HCT116 (cell line): ENCODE data around the gene LDLRAD4. TPM values are rescaled to one million over a fixed set of nuclear protein-coding genes. Genes with fewer than 3 reads are reported as not detected.

Experiments used
- ATAC-seq: fragments of 200-7000 bp; cut with Tn5 transposase; 2 replicates; pipeline ENCODE4 v1.9.1; 2020; ENCODE audit warnings: mild to moderate bottlenecking, moderate library complexity
- BruUV-seq: library from RNA; stranded (reverse); fragments of 400-500 nt; replicated peaks from 2 replicates; lab custom pipeline; 2021; lab: Mats Ljungman, UMichigan
- CTCF ChIA-PET: fragments of 300-600 bp; sonication (Branson Sonifier 250); formaldehyde crosslinking; loops from one replicate; lab custom pipeline; 2021; ENCODE audit warnings: antibody characterized with exemption; lab: Charles Lee
- POLR2A ChIA-PET: fragments of 300-600, 350-600 bp; sonication (Branson Sonifier 250); formaldehyde crosslinking; loops from one replicate; lab custom pipeline; 2021; ENCODE audit warnings: antibody characterized with exemption; lab: Charles Lee
- RAD21 ChIA-PET, 2 experiments: fragments of 300-600 bp; sonication (Branson Sonifier 250); formaldehyde crosslinking; loops; one replicate each; lab custom pipeline; 2023; ENCODE audit warnings: low total read pairs in 2 of 2; ENCODE audit not compliant: uncharacterized antibody in 2 of 2, unreplicated experiment in 2 of 2, low non-redundant PET in 1 of 2; lab: Charles Lee
- DNase-seq: peaks from one replicate; pipeline ENCODE4 v3.0.0-alpha.2; 2010; ENCODE audit warnings: low read depth, low spot score
- H2AFZ ChIP-seq: fragments of 200-600 bp; shearing (Covaris generic), sonication (generic); 2 replicates; pipeline ENCODE4 v1.6.1; 2017; ENCODE audit warnings: low read depth, mixed run types, mixed read lengths, antibody characterized with exemption, low read length; ENCODE audit not compliant: poor library complexity, severe bottlenecking
- H3K27ac ChIP-seq: 2 replicates; pipeline ENCODE4 v1.5.1; 2012; ENCODE audit warnings: low read depth, low read length
- H3K27me3 ChIP-seq: fragments of 200-600 bp; sonication (generic); 2 replicates; pipeline ENCODE4 v1.6.1; 2016; ENCODE audit warnings: mixed run types, low read length, mixed read lengths; ENCODE audit not compliant: insufficient read depth
- H3K36me3 ChIP-seq, 2 experiments: fragments of 200-500 bp in 1 of 2; fragments of 200-600 bp in 1 of 2; sonication (Bioruptor generic) in 1 of 2; sonication (generic) in 1 of 2; 2 replicates each; pipeline versions ENCODE4 v1.5.1 to v1.6.1; 2014 to 2016; ENCODE audit warnings: low read length in 2 of 2, inconsistent platforms in 1 of 2, mixed read lengths in 1 of 2, mixed run types in 1 of 2; ENCODE audit not compliant: insufficient read depth in 2 of 2, control insufficient read depth in 1 of 2
- H3K4me1 ChIP-seq, 2 experiments: fragments of 200-600 bp in 1 of 2; sonication (generic) in 1 of 2; 2 replicates each; pipeline versions ENCODE4 v1.5.1 to v1.6.1; 2012 to 2017; ENCODE audit warnings: low read length in 2 of 2, inconsistent platforms in 1 of 2, mild to moderate bottlenecking in 1 of 2, mixed read lengths in 1 of 2, mixed run types in 1 of 2, moderate library complexity in 1 of 2; ENCODE audit not compliant: insufficient read depth in 2 of 2, control insufficient read depth in 1 of 2
- H3K4me2 ChIP-seq: fragments of 200-600 bp; sonication (generic); 2 replicates; pipeline ENCODE4 v1.6.1; 2017; ENCODE audit warnings: mixed run types, low read length, mixed read lengths
- H3K4me3 ChIP-seq, 2 experiments: fragments of 200-600 bp in 1 of 2; sonication (generic) in 1 of 2; replicated peaks in 1 of 2; 2 replicates each; pipeline ENCODE4 v1.5.1; 2011 to 2016; ENCODE audit warnings: low read length in 2 of 2, control low read depth in 1 of 2, low read depth in 1 of 2, mild to moderate bottlenecking in 1 of 2, mixed read lengths in 1 of 2, mixed run types in 1 of 2
- H3K79me2 ChIP-seq: fragments of 200-600 bp; sonication (generic); 2 replicates; pipeline ENCODE4 v1.6.1; 2017; ENCODE audit warnings: mild to moderate bottlenecking, mixed run types, low read length, moderate library complexity, mixed read lengths; ENCODE audit not compliant: insufficient read depth
- H3K9ac ChIP-seq: fragments of 200-600 bp; sonication (generic); 2 replicates; pipeline ENCODE4 v1.6.1; 2016; ENCODE audit warnings: low read length, mixed read lengths
- H3K9me2 ChIP-seq: fragments of 200-600 bp; sonication (generic), shearing (Covaris generic); 2 replicates; pipeline ENCODE4 v1.6.1; 2017; ENCODE audit warnings: mixed run types, mild to moderate bottlenecking, moderate library complexity; ENCODE audit not compliant: insufficient read depth
- H3K9me3 ChIP-seq, 2 experiments: fragments of 200-500 bp in 1 of 2; fragments of 200-600 bp in 1 of 2; sonication (Bioruptor generic) in 1 of 2; sonication (generic) in 1 of 2; 2 replicates each; pipeline ENCODE4 v1.6.1; 2014 to 2017; ENCODE audit warnings: low read length in 2 of 2, mixed read lengths in 2 of 2, inconsistent platforms in 1 of 2, low read depth in 1 of 2, mild to moderate bottlenecking in 1 of 2, mixed run types in 1 of 2, moderate library complexity in 1 of 2; ENCODE audit not compliant: control insufficient read depth in 1 of 2, insufficient read depth in 1 of 2
- H4K20me1 ChIP-seq: fragments of 200-600 bp; sonication (generic), shearing (Covaris generic); 2 replicates; pipeline ENCODE4 v1.6.1; 2017; ENCODE audit warnings: mixed run types, mild to moderate bottlenecking, moderate library complexity; ENCODE audit not compliant: insufficient read depth
- CBX3 ChIP-seq: IDR thresholded peaks from 2 replicates; pipeline ENCODE4 v1.6.1; 2012; ENCODE audit warnings: low read depth
- ELF1 ChIP-seq: IDR thresholded peaks from 2 replicates; pipeline ENCODE4 v1.6.1; 2012; ENCODE audit warnings: low read depth, borderline replicate concordance
- EZH2 ChIP-seq: fragments of 200-600 bp; sonication (generic); IDR thresholded peaks from 2 replicates; pipeline ENCODE4 v1.6.1; 2017; ENCODE audit warnings: antibody characterized with exemption, mixed run types
- FOSL1 ChIP-seq: IDR thresholded peaks from 2 replicates; pipeline ENCODE4 v1.6.1; 2012; ENCODE audit warnings: low read depth
- JUND ChIP-seq: IDR thresholded peaks from 2 replicates; pipeline ENCODE4 v1.6.1; 2012
- YY1 ChIP-seq: IDR thresholded peaks from 2 replicates; pipeline ENCODE4 v1.6.1; 2011; ENCODE audit warnings: low read length, low read depth, moderate library complexity, mild to moderate bottlenecking; ENCODE audit not compliant: insufficient replicate concordance; ENCODE audit errors: extremely low read depth
- intact Hi-C: fragments of 100-400 bp; cut with micrococcal nuclease; formaldehyde crosslinking; loops from 2 replicates; pipeline ENCODE4 v1.10.0; 2022
- total RNA-seq: library from RNA; stranded (reverse); gene quantifications from one replicate; pipeline ENCODE4 v1.2.1, GENCODE V29; 2021; ENCODE audit not compliant: unreplicated experiment
- TF ChIP-seq, protein P1 (sequence below): IDR thresholded peaks from 2 replicates; pipeline ENCODE4 v1.6.1; 2011; ENCODE audit warnings: mild to moderate bottlenecking, low read length, moderate library complexity; ENCODE audit not compliant: insufficient replicate concordance; ENCODE audit errors: extremely low read depth
- TF ChIP-seq, protein P2 (sequence below): IDR thresholded peaks from 2 replicates; pipeline ENCODE4 v1.6.1; 2012
- TF ChIP-seq, protein P3 (sequence below): IDR thresholded peaks from 2 replicates; pipeline ENCODE4 v1.6.1; 2012; ENCODE audit warnings: low read depth
- TF ChIP-seq, protein P4 (sequence below), 3 experiments: fragments of 200-600 bp in 1 of 3; sonication (generic) in 1 of 3; IDR thresholded peaks in 2 of 3; conservative IDR thresholded peaks in 1 of 3; 2 replicates each; pipeline ENCODE4 v1.5.1; 2012 to 2017; ENCODE audit warnings: low read depth in 2 of 3, low read length in 2 of 3, antibody characterized with exemption in 1 of 3, borderline replicate concordance in 1 of 3, control low read depth in 1 of 3, mild to moderate bottlenecking in 1 of 3, mixed read lengths in 1 of 3, mixed run types in 1 of 3, moderate library complexity in 1 of 3; ENCODE audit not compliant: insufficient read depth in 1 of 3

The LDLRAD4 gene
- total RNA-seq, 1 experiment from 2014 or later: 1.2 TPM

DNA sequence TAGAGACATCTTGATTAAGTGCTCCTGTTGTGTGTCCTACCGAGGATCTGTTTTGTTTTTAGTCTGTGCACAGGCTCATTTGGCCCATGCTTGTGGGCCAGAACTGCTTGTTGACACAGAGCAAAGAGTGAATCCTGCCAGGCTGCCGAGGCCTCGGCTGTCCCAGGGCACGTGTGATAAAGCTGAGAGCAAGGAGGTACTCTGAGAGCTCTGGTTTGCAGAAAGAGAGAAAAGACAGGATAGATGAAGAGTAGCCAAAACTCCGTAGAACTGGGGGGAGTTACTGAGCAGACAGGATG, 332.7 kb downstream of the LDLRAD4 start:
- Histone ChIP-seq H3K27ac (no peak overlapping the region), H3K27me3 (peaks cover 13% of the 10 kb centered on the region), H3K36me3 (no peaks in the 10 kb centered on the region), H2AFZ (no peak overlapping the region), H3K9me3 (no peaks in the 10 kb centered on the region), H3K79me2 (no peaks in the 10 kb centered on the region), H3K9me2 (no peaks in the 10 kb centered on the region), H3K4me1 (no peaks in the 10 kb centered on the region), H3K4me3 (no peak overlapping the region), H3K4me2 (no peak overlapping the region), H4K20me1 (no peaks in the 10 kb centered on the region), H3K9ac (no peak overlapping the region)
- CTCF ChIA-PET: no interaction called here
- ATAC-seq: no peak
- TF ChIP-seq YY1: no peak
- no TSS peak for BruUV-seq
- POLR2A ChIA-PET: no interaction called here
- RAD21 ChIA-PET: no interaction called here
- intact Hi-C loops: no loop called here
- DNase-seq: no peak

DNA sequence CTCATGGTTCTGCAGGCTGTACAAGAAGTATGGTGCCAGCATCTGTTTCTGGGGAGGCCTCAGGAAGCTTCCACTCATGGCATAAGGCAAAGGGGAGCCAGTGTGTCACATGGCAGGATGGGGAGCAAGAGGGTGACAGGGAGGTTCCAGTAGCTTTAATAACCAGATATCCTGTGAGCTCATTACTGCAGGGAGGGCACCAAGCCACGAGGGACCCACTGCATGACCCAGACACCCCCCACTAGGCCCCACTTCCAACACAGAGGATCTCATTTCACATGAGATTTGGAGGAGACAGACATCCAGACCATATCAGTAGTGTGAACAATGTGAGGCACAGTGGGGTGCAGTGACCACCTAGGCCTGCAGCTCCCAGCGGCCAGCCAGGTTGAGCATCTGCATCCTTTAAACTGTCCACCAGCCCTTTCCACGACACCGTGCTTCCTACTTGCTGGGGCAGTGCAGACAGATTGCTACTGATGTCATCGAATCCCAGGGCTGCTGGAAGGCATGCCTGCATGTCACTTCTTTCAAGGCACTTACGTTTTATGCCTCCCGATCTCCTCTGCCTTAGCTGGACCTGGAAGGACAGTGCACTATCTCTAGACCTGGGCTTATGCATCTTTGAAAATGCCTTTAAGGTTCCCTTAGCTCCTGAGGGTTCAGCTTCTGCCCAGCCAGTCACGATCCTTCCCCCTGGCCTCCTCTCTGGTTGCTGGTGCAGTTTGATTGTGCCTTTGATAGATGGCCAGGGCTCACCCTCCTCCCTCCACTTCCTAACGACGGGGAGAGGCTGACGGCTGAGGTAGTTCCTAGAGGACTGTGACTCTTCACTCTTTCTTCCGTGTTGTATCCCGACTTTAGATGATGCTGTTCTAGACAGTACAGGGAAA, 333.5 kb downstream of the LDLRAD4 start:
- Histone ChIP-seq H3K27me3 (peaks cover 15% of the 10 kb centered on the region), H3K36me3 (no peaks in the 10 kb centered on the region), H3K79me2 (no peaks in the 10 kb centered on the region), H3K4me1 (no peaks in the 10 kb centered on the region), H4K20me1 (no peaks in the 10 kb centered on the region), H3K9me2 (no peaks in the 10 kb centered on the region), H3K4me2 (no peak overlapping the region), H3K9ac (no peak overlapping the region), H3K27ac (no peak overlapping the region), H2AFZ (no peak overlapping the region), H3K9me3 (no peaks in the 10 kb centered on the region), H3K4me3 (no peak overlapping the region)
- CTCF ChIA-PET: no interaction called here
- POLR2A ChIA-PET: no interaction called here
- BruUV-seq: no TSS peak
- RAD21 ChIA-PET: no interaction called here
- DNase-seq (no peak), ATAC-seq (no peak)
- intact Hi-C loops: no loop called here
- TF ChIP-seq ELF1: no peak
- TF ChIP-seq, protein P1, sequence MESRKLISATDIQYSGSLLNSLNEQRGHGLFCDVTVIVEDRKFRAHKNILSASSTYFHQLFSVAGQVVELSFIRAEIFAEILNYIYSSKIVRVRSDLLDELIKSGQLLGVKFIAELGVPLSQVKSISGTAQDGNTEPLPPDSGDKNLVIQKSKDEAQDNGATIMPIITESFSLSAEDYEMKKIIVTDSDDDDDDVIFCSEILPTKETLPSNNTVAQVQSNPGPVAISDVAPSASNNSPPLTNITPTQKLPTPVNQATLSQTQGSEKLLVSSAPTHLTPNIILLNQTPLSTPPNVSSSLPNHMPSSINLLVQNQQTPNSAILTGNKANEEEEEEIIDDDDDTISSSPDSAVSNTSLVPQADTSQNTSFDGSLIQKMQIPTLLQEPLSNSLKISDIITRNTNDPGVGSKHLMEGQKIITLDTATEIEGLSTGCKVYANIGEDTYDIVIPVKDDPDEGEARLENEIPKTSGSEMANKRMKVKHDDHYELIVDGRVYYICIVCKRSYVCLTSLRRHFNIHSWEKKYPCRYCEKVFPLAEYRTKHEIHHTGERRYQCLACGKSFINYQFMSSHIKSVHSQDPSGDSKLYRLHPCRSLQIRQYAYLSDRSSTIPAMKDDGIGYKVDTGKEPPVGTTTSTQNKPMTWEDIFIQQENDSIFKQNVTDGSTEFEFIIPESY: no peak
- TF ChIP-seq, protein P2, sequence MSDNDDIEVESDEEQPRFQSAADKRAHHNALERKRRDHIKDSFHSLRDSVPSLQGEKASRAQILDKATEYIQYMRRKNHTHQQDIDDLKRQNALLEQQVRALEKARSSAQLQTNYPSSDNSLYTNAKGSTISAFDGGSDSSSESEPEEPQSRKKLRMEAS: no peak
- no peak for TF ChIP-seq JUND
- TF ChIP-seq, protein P3, sequence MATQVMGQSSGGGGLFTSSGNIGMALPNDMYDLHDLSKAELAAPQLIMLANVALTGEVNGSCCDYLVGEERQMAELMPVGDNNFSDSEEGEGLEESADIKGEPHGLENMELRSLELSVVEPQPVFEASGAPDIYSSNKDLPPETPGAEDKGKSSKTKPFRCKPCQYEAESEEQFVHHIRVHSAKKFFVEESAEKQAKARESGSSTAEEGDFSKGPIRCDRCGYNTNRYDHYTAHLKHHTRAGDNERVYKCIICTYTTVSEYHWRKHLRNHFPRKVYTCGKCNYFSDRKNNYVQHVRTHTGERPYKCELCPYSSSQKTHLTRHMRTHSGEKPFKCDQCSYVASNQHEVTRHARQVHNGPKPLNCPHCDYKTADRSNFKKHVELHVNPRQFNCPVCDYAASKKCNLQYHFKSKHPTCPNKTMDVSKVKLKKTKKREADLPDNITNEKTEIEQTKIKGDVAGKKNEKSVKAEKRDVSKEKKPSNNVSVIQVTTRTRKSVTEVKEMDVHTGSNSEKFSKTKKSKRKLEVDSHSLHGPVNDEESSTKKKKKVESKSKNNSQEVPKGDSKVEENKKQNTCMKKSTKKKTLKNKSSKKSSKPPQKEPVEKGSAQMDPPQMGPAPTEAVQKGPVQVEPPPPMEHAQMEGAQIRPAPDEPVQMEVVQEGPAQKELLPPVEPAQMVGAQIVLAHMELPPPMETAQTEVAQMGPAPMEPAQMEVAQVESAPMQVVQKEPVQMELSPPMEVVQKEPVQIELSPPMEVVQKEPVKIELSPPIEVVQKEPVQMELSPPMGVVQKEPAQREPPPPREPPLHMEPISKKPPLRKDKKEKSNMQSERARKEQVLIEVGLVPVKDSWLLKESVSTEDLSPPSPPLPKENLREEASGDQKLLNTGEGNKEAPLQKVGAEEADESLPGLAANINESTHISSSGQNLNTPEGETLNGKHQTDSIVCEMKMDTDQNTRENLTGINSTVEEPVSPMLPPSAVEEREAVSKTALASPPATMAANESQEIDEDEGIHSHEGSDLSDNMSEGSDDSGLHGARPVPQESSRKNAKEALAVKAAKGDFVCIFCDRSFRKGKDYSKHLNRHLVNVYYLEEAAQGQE: no peak
- TF ChIP-seq FOSL1: no peak
- no peak for TF ChIP-seq CBX3
- no peak for TF ChIP-seq YY1
- TF ChIP-seq EZH2: no peak
- TF ChIP-seq, protein P4, sequence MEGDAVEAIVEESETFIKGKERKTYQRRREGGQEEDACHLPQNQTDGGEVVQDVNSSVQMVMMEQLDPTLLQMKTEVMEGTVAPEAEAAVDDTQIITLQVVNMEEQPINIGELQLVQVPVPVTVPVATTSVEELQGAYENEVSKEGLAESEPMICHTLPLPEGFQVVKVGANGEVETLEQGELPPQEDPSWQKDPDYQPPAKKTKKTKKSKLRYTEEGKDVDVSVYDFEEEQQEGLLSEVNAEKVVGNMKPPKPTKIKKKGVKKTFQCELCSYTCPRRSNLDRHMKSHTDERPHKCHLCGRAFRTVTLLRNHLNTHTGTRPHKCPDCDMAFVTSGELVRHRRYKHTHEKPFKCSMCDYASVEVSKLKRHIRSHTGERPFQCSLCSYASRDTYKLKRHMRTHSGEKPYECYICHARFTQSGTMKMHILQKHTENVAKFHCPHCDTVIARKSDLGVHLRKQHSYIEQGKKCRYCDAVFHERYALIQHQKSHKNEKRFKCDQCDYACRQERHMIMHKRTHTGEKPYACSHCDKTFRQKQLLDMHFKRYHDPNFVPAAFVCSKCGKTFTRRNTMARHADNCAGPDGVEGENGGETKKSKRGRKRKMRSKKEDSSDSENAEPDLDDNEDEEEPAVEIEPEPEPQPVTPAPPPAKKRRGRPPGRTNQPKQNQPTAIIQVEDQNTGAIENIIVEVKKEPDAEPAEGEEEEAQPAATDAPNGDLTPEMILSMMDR (IDR thresholded peaks at IDR 0.05 in 2 of 3, conservative IDR thresholded peaks at IDR 0.05 in 1 of 3; ENCODE audit: borderline replicate concordance in 1 of 3, insufficient read depth in 1 of 3, low read depth in 2 of 3, low read length in 2 of 3): no peak
